Measurements from ENCODE around the gene CHD8. TPM values are rescaled to one million over a fixed set of nuclear protein-coding genes. Genes with fewer than 3 reads are reported as not detected.

The CHD8 gene
- total RNA-seq, 1 experiment from 2014 or later = 93.1 TPM

GRCh38 chr14:21384494-21384851 is 71.5 kb downstream of the CHD8 start:
- BruUV-seq (replicated peaks) = no TSS peak
- Mint-ChIP-seq H3K27me3 (ENCODE audit: unreplicated experiment) (no peaks in the 10 kb centered on the region), H3K4me1 (ENCODE audit: low read depth, unreplicated experiment) (no peaks in the 10 kb centered on the region), H3K9me3 (ENCODE audit: low read depth, unreplicated experiment) (no peaks in the 10 kb centered on the region), H3K36me3 (ENCODE audit: insufficient read depth, unreplicated experiment) (peaks cover 41% of the 10 kb centered on the region), H3K27ac (ENCODE audit: unreplicated experiment) (peak overlapping the region; percentile 94), H3K4me3 (ENCODE audit: low read depth, unreplicated experiment) (peak overlapping the region; percentile 89)
- intact Hi-C loops (cut with micrococcal nuclease; ENCODE audit: unreplicated experiment) = loop anchor here (5.0 kb wide), 1 partner anchor 117 kb away; the partner anchor contains the start of gene HNRNPC
- DNase-seq = no peak
- TF ChIP-seq, protein P1, sequence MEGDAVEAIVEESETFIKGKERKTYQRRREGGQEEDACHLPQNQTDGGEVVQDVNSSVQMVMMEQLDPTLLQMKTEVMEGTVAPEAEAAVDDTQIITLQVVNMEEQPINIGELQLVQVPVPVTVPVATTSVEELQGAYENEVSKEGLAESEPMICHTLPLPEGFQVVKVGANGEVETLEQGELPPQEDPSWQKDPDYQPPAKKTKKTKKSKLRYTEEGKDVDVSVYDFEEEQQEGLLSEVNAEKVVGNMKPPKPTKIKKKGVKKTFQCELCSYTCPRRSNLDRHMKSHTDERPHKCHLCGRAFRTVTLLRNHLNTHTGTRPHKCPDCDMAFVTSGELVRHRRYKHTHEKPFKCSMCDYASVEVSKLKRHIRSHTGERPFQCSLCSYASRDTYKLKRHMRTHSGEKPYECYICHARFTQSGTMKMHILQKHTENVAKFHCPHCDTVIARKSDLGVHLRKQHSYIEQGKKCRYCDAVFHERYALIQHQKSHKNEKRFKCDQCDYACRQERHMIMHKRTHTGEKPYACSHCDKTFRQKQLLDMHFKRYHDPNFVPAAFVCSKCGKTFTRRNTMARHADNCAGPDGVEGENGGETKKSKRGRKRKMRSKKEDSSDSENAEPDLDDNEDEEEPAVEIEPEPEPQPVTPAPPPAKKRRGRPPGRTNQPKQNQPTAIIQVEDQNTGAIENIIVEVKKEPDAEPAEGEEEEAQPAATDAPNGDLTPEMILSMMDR (IDR thresholded peaks at IDR 0.05; ENCODE audit: unreplicated experiment) = no peak
- CTCF ChIA-PET = interaction anchor here (0.7 kb wide), 1 partner anchor 27 kb away, joined by 3 read pairs; no protein-coding TSS in a partner anchor

GRCh38 chr14:21383848-21384493 is 72.0 kb downstream of the CHD8 start, which contains the start of gene SUPT16H:
Gene SUPT16H (minus strand): TSS chr14:21384019. CDS start chr14:21383927, 92 bp downstream.
- intact Hi-C loops (cut with micrococcal nuclease; ENCODE audit: unreplicated experiment) = loop anchor here (5.0 kb wide), 1 partner anchor 117 kb away; the partner anchor contains the start of gene HNRNPC
- no peaks in the 10 kb centered on the region for H3K27me3 Mint-ChIP-seq (ENCODE audit: unreplicated experiment)
- BruUV-seq (replicated peaks) = TSS peak; percentile 92
- peak within 1 kb of the TSS; percentile 94 for H3K27ac Mint-ChIP-seq (ENCODE audit: unreplicated experiment)
- H3K36me3 Mint-ChIP-seq (ENCODE audit: insufficient read depth, unreplicated experiment) = peaks cover 36% of the 10 kb centered on the region
- H3K4me1 Mint-ChIP-seq (ENCODE audit: low read depth, unreplicated experiment) = no peaks in the 10 kb centered on the region
- DNase-seq = peak; percentile 93
- TF ChIP-seq, protein P1 (IDR thresholded peaks at IDR 0.05; ENCODE audit: unreplicated experiment) = no peak
- CTCF ChIA-PET = interaction anchor here (0.7 kb wide), 1 partner anchor 27 kb away, joined by 3 read pairs; no protein-coding TSS in a partner anchor
- no peaks in the 10 kb centered on the region for H3K9me3 Mint-ChIP-seq (ENCODE audit: low read depth, unreplicated experiment)
- H3K4me3 Mint-ChIP-seq (ENCODE audit: low read depth, unreplicated experiment) = peak within 1 kb of the TSS; percentile 89

DNA sequence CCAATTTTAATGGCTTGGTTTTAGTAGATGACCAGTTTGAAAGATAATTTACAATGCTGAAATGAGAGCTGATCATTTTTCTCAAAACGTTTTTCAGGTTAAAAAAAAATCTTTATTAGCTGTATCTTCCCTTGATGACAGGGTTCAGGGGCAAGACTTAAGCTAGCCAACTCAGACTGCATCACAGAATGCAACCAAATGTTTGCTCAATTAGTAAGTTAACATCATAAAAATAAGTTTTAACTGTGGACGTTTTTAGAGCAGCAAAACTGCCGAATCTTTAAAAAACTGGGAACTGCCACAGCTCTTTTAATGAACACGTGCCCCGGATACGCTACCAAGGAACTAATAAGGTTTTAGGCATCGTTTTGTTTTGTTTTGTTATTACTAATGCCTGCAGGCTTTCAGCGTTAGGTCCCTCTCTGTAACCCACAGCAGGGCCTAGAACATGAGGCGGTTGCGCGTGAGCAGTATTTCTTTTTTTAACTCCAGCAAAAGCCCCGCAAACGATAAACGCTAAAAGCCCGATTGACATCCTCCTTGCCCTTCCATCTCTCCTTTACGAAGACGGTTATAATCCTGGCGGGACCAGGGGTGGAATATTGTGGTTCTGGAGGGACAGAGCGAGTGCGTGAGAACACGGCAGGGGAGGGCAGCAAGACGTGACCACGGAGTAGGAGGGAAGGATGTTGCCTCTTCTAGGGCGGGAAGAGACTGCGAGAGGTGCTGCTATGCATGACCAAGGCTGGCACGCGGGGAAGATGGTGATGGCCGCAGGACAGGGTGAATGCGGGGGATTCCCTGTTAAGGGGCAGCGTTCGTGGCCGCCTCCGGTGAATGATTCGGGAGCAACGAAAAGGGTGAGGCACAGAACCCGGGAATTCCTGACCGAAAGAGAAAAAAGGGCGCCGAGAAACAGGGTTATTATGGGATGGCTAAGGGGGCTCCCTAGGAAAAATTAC is 72.8 kb downstream of the CHD8 start:
- H3K9me3 Mint-ChIP-seq (ENCODE audit: low read depth, unreplicated experiment) = no peaks in the 10 kb centered on the region
- intact Hi-C loops (cut with micrococcal nuclease; ENCODE audit: unreplicated experiment) = loop anchor here (5.0 kb wide), 1 partner anchor 116 kb away; the partner anchor contains the start of gene HNRNPC
- TSS peak; percentile 63 for BruUV-seq (replicated peaks)
- H3K27me3 Mint-ChIP-seq (ENCODE audit: unreplicated experiment) = no peaks in the 10 kb centered on the region
- CTCF ChIA-PET = no interaction called here
- peaks cover 30% of the 10 kb centered on the region for H3K36me3 Mint-ChIP-seq (ENCODE audit: insufficient read depth, unreplicated experiment)
- TF ChIP-seq, protein P1 (IDR thresholded peaks at IDR 0.05; ENCODE audit: unreplicated experiment) = no peak
- no peaks in the 10 kb centered on the region for H3K4me1 Mint-ChIP-seq (ENCODE audit: low read depth, unreplicated experiment)
- peak overlapping the region; percentile 89 for H3K4me3 Mint-ChIP-seq (ENCODE audit: low read depth, unreplicated experiment)
- H3K27ac Mint-ChIP-seq (ENCODE audit: unreplicated experiment) = peak overlapping the region; percentile 94
- DNase-seq = peak; percentile 32

DNA sequence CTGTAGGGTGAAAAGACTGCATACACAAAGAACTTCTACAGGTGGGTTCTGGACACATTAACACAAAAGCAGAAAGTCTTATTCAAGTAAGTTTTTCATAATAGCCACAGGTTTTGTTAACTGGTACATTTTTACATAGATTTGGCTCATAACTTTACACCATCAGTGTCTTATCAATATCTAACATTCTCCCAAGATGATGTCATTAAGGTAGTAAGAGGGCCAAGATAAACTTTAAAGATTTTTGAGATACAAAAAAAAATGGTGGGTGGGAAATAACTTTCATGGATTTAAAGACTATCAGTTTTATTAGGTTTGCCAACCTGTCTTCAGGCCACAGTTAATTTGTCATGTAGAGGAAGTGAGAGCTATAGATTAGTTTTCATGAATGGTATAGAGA is 73.8 kb downstream of the CHD8 start:
- Mint-ChIP-seq H3K27ac (ENCODE audit: unreplicated experiment) (peak overlapping the region; percentile 31), H3K4me1 (ENCODE audit: low read depth, unreplicated experiment) (no peaks in the 10 kb centered on the region), H3K9me3 (ENCODE audit: low read depth, unreplicated experiment) (no peaks in the 10 kb centered on the region), H3K36me3 (ENCODE audit: insufficient read depth, unreplicated experiment) (peaks cover 32% of the 10 kb centered on the region), H3K27me3 (ENCODE audit: unreplicated experiment) (no peaks in the 10 kb centered on the region), H3K4me3 (ENCODE audit: low read depth, unreplicated experiment) (peak overlapping the region; percentile 60)
- BruUV-seq (replicated peaks) = no TSS peak
- TF ChIP-seq, protein P1 (IDR thresholded peaks at IDR 0.05; ENCODE audit: unreplicated experiment) = no peak
- CTCF ChIA-PET = no interaction called here
- no peak for DNase-seq
- intact Hi-C loops (cut with micrococcal nuclease; ENCODE audit: unreplicated experiment) = loop anchor here (5.0 kb wide), 1 partner anchor 115 kb away; the partner anchor contains the start of gene HNRNPC

All from Calu3 (cell line).